Activated CD4-positive, alpha-beta memory T cell treated with anti-CD3 and anti-CD28 coated beads, Interleukin-2, amount 10 ng/mL, durations not matched to agents 7 days and 5 days (primary cell): ENCODE data around the gene MEPE. TPM values are rescaled to one million over a fixed set of nuclear protein-coding genes. Genes with fewer than 3 reads are reported as not detected.

Experiments
- CTCF ChIA-PET: fragments of 350-600 bp; sonication (Branson Sonifier 250); formaldehyde crosslinking; loops from one replicate; lab custom pipeline; 2021; ENCODE audit warnings: antibody characterized with exemption, inconsistent platforms; lab: Charles Lee
- POLR2A ChIA-PET: fragments of 350-600 bp; sonication (Branson Sonifier 250); formaldehyde crosslinking; loops from one replicate; lab custom pipeline; 2021; ENCODE audit warnings: antibody characterized with exemption; lab: Charles Lee
- DNase-seq: peaks from one replicate; pipeline ENCODE4 v3.0.0-alpha.2; 2020
- H3K27ac Mint-ChIP-seq: one replicate; pipeline ENCODE4 v1.8.0; 2021; ENCODE audit warnings: mild to moderate bottlenecking, mixed read lengths
- H3K27me3 Mint-ChIP-seq: one replicate; pipeline ENCODE4 v1.8.0; 2021; ENCODE audit warnings: mixed read lengths
- H3K36me3 Mint-ChIP-seq: one replicate; pipeline ENCODE4 v1.8.0; 2021; ENCODE audit warnings: low read depth, mixed read lengths
- H3K4me1 Mint-ChIP-seq: one replicate; pipeline ENCODE4 v1.8.0; 2021; ENCODE audit warnings: mixed read lengths
- H3K4me3 Mint-ChIP-seq: one replicate; pipeline ENCODE4 v1.8.0; 2021; ENCODE audit warnings: mild to moderate bottlenecking, mixed read lengths
- H3K9me3 Mint-ChIP-seq: one replicate; pipeline ENCODE4 v1.8.0; 2021; ENCODE audit warnings: mixed read lengths
- total RNA-seq, 2 experiments: library from RNA; stranded (reverse); gene quantifications; one replicate each; pipeline ENCODE4 v1.2.3, GENCODE V29; 2021

The MEPE gene
- not detected for total RNA-seq

GRCh38 chr4:87832669-87833068 lies at the start of gene MEPE:
Gene MEPE, plus strand, starts transcription at chr4:87832969. Its CDS starts 1,746 bp downstream, at chr4:87834715.
- no peak within 1 kb of the TSS for H3K4me3 Mint-ChIP-seq
- H3K36me3 Mint-ChIP-seq: no peaks in the 10 kb centered on the region
- H3K27me3 Mint-ChIP-seq: peaks cover 19% of the 10 kb centered on the region
- ChIA-PET POLR2A (no interaction called here), CTCF (interaction anchor here (1.1 kb wide), 1 partner anchor 16 kb away, joined by 4 read pairs; no protein-coding TSS in a partner anchor)
- no peaks in the 10 kb centered on the region for H3K9me3 Mint-ChIP-seq
- no peak within 1 kb of the TSS for H3K27ac Mint-ChIP-seq
- H3K4me1 Mint-ChIP-seq: no peaks in the 10 kb centered on the region
- no peak for DNase-seq

GRCh38 chr4:87783781-87784180 lies 49.0 kb upstream of the MEPE start:
- peaks cover 2% of the 10 kb centered on the region for H3K9me3 Mint-ChIP-seq
- peaks cover 5% of the 10 kb centered on the region for H3K27me3 Mint-ChIP-seq
- H3K4me1 Mint-ChIP-seq: no peaks in the 10 kb centered on the region
- ChIA-PET POLR2A (no interaction called here), CTCF (no interaction called here)
- DNase-seq: no peak
- no peaks in the 10 kb centered on the region for H3K36me3 Mint-ChIP-seq
- no peak overlapping the region for H3K27ac Mint-ChIP-seq
- H3K4me3 Mint-ChIP-seq: no peak overlapping the region

GRCh38 chr4:87785731-87786509 lies 46.8 kb upstream of the MEPE start:
- H3K27me3 Mint-ChIP-seq: peaks cover 5% of the 10 kb centered on the region
- peaks cover 2% of the 10 kb centered on the region for H3K9me3 Mint-ChIP-seq
- DNase-seq: no peak
- POLR2A ChIA-PET: no interaction called here
- CTCF ChIA-PET: no interaction called here
- H3K4me1 Mint-ChIP-seq: no peaks in the 10 kb centered on the region
- no peak overlapping the region for H3K27ac Mint-ChIP-seq
- no peak overlapping the region for H3K4me3 Mint-ChIP-seq
- H3K36me3 Mint-ChIP-seq: no peaks in the 10 kb centered on the region

- peaks cover 2% of the 10 kb centered on the region for H3K27me3 Mint-ChIP-seq
- DNase-seq: no peak
- no peak within 1 kb of the TSS for H3K27ac Mint-ChIP-seq
- H3K9me3 Mint-ChIP-seq: no peaks in the 10 kb centered on the region
- no peaks in the 10 kb centered on the region for H3K36me3 Mint-ChIP-seq
- H3K4me1 Mint-ChIP-seq: no peaks in the 10 kb centered on the region
- H3K4me3 Mint-ChIP-seq: no peak within 1 kb of the TSS
- ChIA-PET CTCF (no interaction called here), POLR2A (no interaction called here)
Observed at GRCh38 chr4:87799301-87800113, 33.3 kb upstream of the MEPE start, which contains the start of gene IBSP. Gene IBSP, plus strand, starts transcription at chr4:87799554. Its CDS starts 2,808 bp downstream, at chr4:87802362.

- ChIA-PET CTCF (no interaction called here), POLR2A (no interaction called here)
- Mint-ChIP-seq H3K4me1 (no peaks in the 10 kb centered on the region), H3K36me3 (no peaks in the 10 kb centered on the region), H3K27ac (no peak overlapping the region), H3K27me3 (peaks cover 2% of the 10 kb centered on the region), H3K4me3 (no peak overlapping the region), H3K9me3 (no peaks in the 10 kb centered on the region)
- DNase-seq: no peak
Observed at GRCh38 chr4:87802858-87803257, 29.9 kb upstream of the MEPE start.

- Mint-ChIP-seq H3K27me3 (peaks cover 2% of the 10 kb centered on the region), H3K9me3 (no peaks in the 10 kb centered on the region), H3K4me1 (no peaks in the 10 kb centered on the region), H3K36me3 (no peaks in the 10 kb centered on the region), H3K4me3 (no peak overlapping the region), H3K27ac (no peak overlapping the region)
- ChIA-PET CTCF (no interaction called here), POLR2A (no interaction called here)
- DNase-seq: no peak
Observed at GRCh38 chr4:87803421-87803820, 29.3 kb upstream of the MEPE start.

GRCh38 chr4:87804871-87805270 lies 27.9 kb upstream of the MEPE start:
- ChIA-PET CTCF (interaction anchor here (0.6 kb wide), 1 partner anchor 121 kb away, joined by 3 read pairs; no protein-coding TSS in a partner anchor), POLR2A (no interaction called here)
- H3K27me3 Mint-ChIP-seq: peaks cover 2% of the 10 kb centered on the region

GRCh38 chr4:87805971-87806370 lies 26.8 kb upstream of the MEPE start:
- POLR2A ChIA-PET: no interaction called here
- no peak overlapping the region for H3K27ac Mint-ChIP-seq
- CTCF ChIA-PET: no interaction called here
- no peak for DNase-seq
- H3K9me3 Mint-ChIP-seq: no peaks in the 10 kb centered on the region
- no peaks in the 10 kb centered on the region for H3K4me1 Mint-ChIP-seq
- H3K4me3 Mint-ChIP-seq: no peak overlapping the region
- H3K27me3 Mint-ChIP-seq: peaks cover 1% of the 10 kb centered on the region
- H3K36me3 Mint-ChIP-seq: no peaks in the 10 kb centered on the region

More at GRCh38 chr4:87804871-87805270, 27.9 kb upstream of the MEPE start:
- Mint-ChIP-seq H3K4me1 (no peaks in the 10 kb centered on the region), H3K9me3 (no peaks in the 10 kb centered on the region), H3K27ac (no peak overlapping the region), H3K36me3 (no peaks in the 10 kb centered on the region), H3K4me3 (no peak overlapping the region)
- no peak for DNase-seq

- H3K4me1 Mint-ChIP-seq: no peaks in the 10 kb centered on the region
- H3K27me3 Mint-ChIP-seq: peaks cover 2% of the 10 kb centered on the region
- DNase-seq: no peak
- ChIA-PET CTCF (no interaction called here), POLR2A (no interaction called here)
- no peaks in the 10 kb centered on the region for H3K9me3 Mint-ChIP-seq
- no peak overlapping the region for H3K4me3 Mint-ChIP-seq
- H3K27ac Mint-ChIP-seq: no peak overlapping the region
- no peaks in the 10 kb centered on the region for H3K36me3 Mint-ChIP-seq
Observed at GRCh38 chr4:87806520-87806919, 26.2 kb upstream of the MEPE start.

- ChIA-PET CTCF (no interaction called here), POLR2A (no interaction called here)
- Mint-ChIP-seq H3K27me3 (peaks cover 2% of the 10 kb centered on the region), H3K36me3 (no peaks in the 10 kb centered on the region), H3K27ac (no peak overlapping the region), H3K4me3 (no peak overlapping the region), H3K9me3 (no peaks in the 10 kb centered on the region), H3K4me1 (no peaks in the 10 kb centered on the region)
- DNase-seq: no peak
Observed at GRCh38 chr4:87807402-87807801, 25.4 kb upstream of the MEPE start.

- POLR2A ChIA-PET: no interaction called here
- H3K27me3 Mint-ChIP-seq: peaks cover 10% of the 10 kb centered on the region
- no peak overlapping the region for H3K27ac Mint-ChIP-seq
- CTCF ChIA-PET: no interaction called here
- H3K9me3 Mint-ChIP-seq: no peaks in the 10 kb centered on the region
- no peak for DNase-seq
- no peaks in the 10 kb centered on the region for H3K36me3 Mint-ChIP-seq
- no peak overlapping the region for H3K4me3 Mint-ChIP-seq
- no peaks in the 10 kb centered on the region for H3K4me1 Mint-ChIP-seq
Observed at GRCh38 chr4:87811977-87812376, 20.8 kb upstream of the MEPE start.

- DNase-seq: no peak
- Mint-ChIP-seq H3K9me3 (no peaks in the 10 kb centered on the region), H3K27me3 (peaks cover 21% of the 10 kb centered on the region), H3K36me3 (no peaks in the 10 kb centered on the region), H3K4me1 (no peaks in the 10 kb centered on the region), H3K27ac (no peak overlapping the region), H3K4me3 (no peak overlapping the region)
- ChIA-PET CTCF (no interaction called here), POLR2A (no interaction called here)
Observed at GRCh38 chr4:87819281-87819919, 13.4 kb upstream of the MEPE start.

GRCh38 chr4:87823200-87823599 lies 9.6 kb upstream of the MEPE start:
- no peaks in the 10 kb centered on the region for H3K9me3 Mint-ChIP-seq
- H3K27ac Mint-ChIP-seq: no peak overlapping the region
- peaks cover 15% of the 10 kb centered on the region for H3K27me3 Mint-ChIP-seq
- H3K36me3 Mint-ChIP-seq: no peaks in the 10 kb centered on the region
- CTCF ChIA-PET: interaction anchor here (1.4 to 2.5 kb wide), 2 partner anchors 26 to 447 kb away, joined by 4 to 9 read pairs; no protein-coding TSS in a partner anchor
- H3K4me1 Mint-ChIP-seq: no peaks in the 10 kb centered on the region
- no peak for DNase-seq
- H3K4me3 Mint-ChIP-seq: no peak overlapping the region
- POLR2A ChIA-PET: no interaction called here
